ENCODE measurements around the gene RNU6-1. TPM values are rescaled to one million over a fixed set of nuclear protein-coding genes. Genes with fewer than 3 reads are reported as not detected.

RNU6-1 gene
- polyA plus RNA-seq, 3 donors = not detected

DNA sequence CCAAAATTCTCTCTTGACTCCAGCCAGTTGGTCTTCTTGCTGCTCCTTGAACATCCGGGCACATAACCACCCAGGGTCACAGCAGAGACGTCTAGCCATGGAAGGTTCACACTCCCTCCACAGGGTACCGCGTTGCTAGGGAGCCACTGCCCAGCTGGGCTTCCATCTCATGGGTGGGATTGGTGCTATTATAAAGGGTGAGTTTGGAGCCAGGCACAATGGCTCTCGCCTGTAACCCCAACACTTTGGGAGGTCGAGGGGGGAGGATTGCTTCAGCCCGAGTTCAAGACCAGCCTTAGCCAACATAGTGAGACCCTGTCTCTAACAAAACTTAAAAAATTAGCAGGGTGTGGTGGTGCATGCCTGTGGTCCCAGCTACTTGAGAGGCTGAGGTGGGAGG is 32.0 kb downstream of the RNU6-1 start:
- Histone ChIP-seq H3K4me2 (replicated peaks; ENCODE audit: extremely low read depth, low read length, poor library complexity, severe bottlenecking) (no peak overlapping the region), H3K4me1 (ENCODE audit: control insufficient read depth in 1 of 2, insufficient read depth in 2 of 2, low read length in 2 of 2) (no peaks in the 10 kb centered on the region), H3K27me3 (ENCODE audit: control insufficient read depth in 2 of 2, insufficient read depth in 2 of 2, low read length in 2 of 2) (no peaks in the 10 kb centered on the region), H3K9me3 (replicated peaks in 1 of 2; ENCODE audit: control insufficient read depth in 1 of 2, insufficient read depth in 1 of 2, low read length in 2 of 2) (no peaks in the 10 kb centered on the region), H4K20me1 (ENCODE audit: insufficient read depth, low read length) (no peaks in the 10 kb centered on the region), H3K27ac (ENCODE audit: low read depth in 1 of 2, low read length in 2 of 2) (no peak overlapping the region), H3K4me3 (replicated peaks in 1 of 3; ENCODE audit: low read depth in 2 of 3, low read length in 3 of 3) (no peak overlapping the region), H2AFZ (ENCODE audit: insufficient read depth, low read depth, low read length, poor library complexity, severe bottlenecking) (no peak overlapping the region), H3K79me2 (ENCODE audit: insufficient read depth, low read length) (no peaks in the 10 kb centered on the region), H3K36me3 (replicated peaks in 1 of 2; ENCODE audit: control insufficient read depth in 1 of 2, insufficient read depth in 2 of 2, low read length in 2 of 2) (no peaks in the 10 kb centered on the region), H3K9ac (ENCODE audit: insufficient read depth, low read length, poor library complexity, severe bottlenecking) (no peak overlapping the region)
- Mint-ChIP-seq H3K9me3 (peaks cover 0 to 2% (median 0%) of the 10 kb centered on the region in 7 donors), H3K27me3 (ENCODE audit: low read depth in 3 of 3) (peaks cover 0 to 6% (median 2%) of the 10 kb centered on the region in 3 donors), H3K4me3 (no peak overlapping the region), H3K27ac (no peak overlapping the region), H3K4me1 (no peaks in the 10 kb centered on the region), H3K36me3 (peaks cover 13 to 17% of the 10 kb centered on the region in 2 donors)
- TF ChIP-seq, protein P1, sequence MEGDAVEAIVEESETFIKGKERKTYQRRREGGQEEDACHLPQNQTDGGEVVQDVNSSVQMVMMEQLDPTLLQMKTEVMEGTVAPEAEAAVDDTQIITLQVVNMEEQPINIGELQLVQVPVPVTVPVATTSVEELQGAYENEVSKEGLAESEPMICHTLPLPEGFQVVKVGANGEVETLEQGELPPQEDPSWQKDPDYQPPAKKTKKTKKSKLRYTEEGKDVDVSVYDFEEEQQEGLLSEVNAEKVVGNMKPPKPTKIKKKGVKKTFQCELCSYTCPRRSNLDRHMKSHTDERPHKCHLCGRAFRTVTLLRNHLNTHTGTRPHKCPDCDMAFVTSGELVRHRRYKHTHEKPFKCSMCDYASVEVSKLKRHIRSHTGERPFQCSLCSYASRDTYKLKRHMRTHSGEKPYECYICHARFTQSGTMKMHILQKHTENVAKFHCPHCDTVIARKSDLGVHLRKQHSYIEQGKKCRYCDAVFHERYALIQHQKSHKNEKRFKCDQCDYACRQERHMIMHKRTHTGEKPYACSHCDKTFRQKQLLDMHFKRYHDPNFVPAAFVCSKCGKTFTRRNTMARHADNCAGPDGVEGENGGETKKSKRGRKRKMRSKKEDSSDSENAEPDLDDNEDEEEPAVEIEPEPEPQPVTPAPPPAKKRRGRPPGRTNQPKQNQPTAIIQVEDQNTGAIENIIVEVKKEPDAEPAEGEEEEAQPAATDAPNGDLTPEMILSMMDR (IDR thresholded peaks at IDR 0.05) = no peak
- intact Hi-C loops (cut with micrococcal nuclease) = no loop called here
- DNase-seq = no peak
- WGBS (ENCODE audit: insufficient coverage) = 96% methylated on average over 4 of the region's 7 CpGs

- no peaks in the 10 kb centered on the region for H3K36me3 ChIP-seq (replicated peaks in 1 of 2; ENCODE audit: control insufficient read depth in 1 of 2, insufficient read depth in 2 of 2, low read length in 2 of 2)
- no peaks in the 10 kb centered on the region for H3K79me2 ChIP-seq (ENCODE audit: insufficient read depth, low read length)
- H2AFZ ChIP-seq (ENCODE audit: insufficient read depth, low read depth, low read length, poor library complexity, severe bottlenecking) = no peak overlapping the region
- no peak overlapping the region for H3K27ac ChIP-seq (ENCODE audit: low read depth in 1 of 2, low read length in 2 of 2)
- H3K4me1 ChIP-seq (ENCODE audit: control insufficient read depth in 1 of 2, insufficient read depth in 2 of 2, low read length in 2 of 2) = no peaks in the 10 kb centered on the region
- no peaks in the 10 kb centered on the region for H3K4me1 Mint-ChIP-seq
- intact Hi-C loops (cut with micrococcal nuclease) = no loop called here
- no peak overlapping the region for H3K4me2 ChIP-seq (replicated peaks; ENCODE audit: extremely low read depth, low read length, poor library complexity, severe bottlenecking)
- H3K4me3 ChIP-seq (replicated peaks in 1 of 3; ENCODE audit: low read depth in 2 of 3, low read length in 3 of 3) = no peak overlapping the region
- H3K9ac ChIP-seq (ENCODE audit: insufficient read depth, low read length, poor library complexity, severe bottlenecking) = no peak overlapping the region
- DNase-seq = no peak
- H4K20me1 ChIP-seq (ENCODE audit: insufficient read depth, low read length) = no peaks in the 10 kb centered on the region
- no peaks in the 10 kb centered on the region for H3K27me3 ChIP-seq (ENCODE audit: control insufficient read depth in 2 of 2, insufficient read depth in 2 of 2, low read length in 2 of 2)
- H3K27me3 Mint-ChIP-seq (ENCODE audit: low read depth in 3 of 3) = peaks cover 0 to 6% (median 2%) of the 10 kb centered on the region in 3 donors
- 100% methylated on average over 2 of the region's 5 CpGs for WGBS (ENCODE audit: insufficient coverage)
- H3K4me3 Mint-ChIP-seq = no peak overlapping the region
- no peak overlapping the region for H3K27ac Mint-ChIP-seq
- H3K36me3 Mint-ChIP-seq = peaks cover 13 to 19% of the 10 kb centered on the region in 2 donors
- TF ChIP-seq, protein P1 (IDR thresholded peaks at IDR 0.05) = no peak
- H3K9me3 Mint-ChIP-seq = peaks cover 0 to 2% (median 0%) of the 10 kb centered on the region in 7 donors
- no peaks in the 10 kb centered on the region for H3K9me3 ChIP-seq (replicated peaks in 1 of 2; ENCODE audit: control insufficient read depth in 1 of 2, insufficient read depth in 1 of 2, low read length in 2 of 2)
Observed at GRCh38 chr15:67807141-67807540, 32.7 kb downstream of the RNU6-1 start.

All from CD14-positive monocyte (primary cell).